ENCODE results near the gene STRBP. TPM values are rescaled to one million over a fixed set of nuclear protein-coding genes. Genes with fewer than 3 reads are reported as not detected.

STRBP gene
- total and polyA plus RNA-seq, 2 of the 4 experiments (the other 2 are of a cell fraction), result 2.1 to 2.5 TPM

- ATAC-seq (ENCODE audit: low read depth), result no peak
- dilution Hi-C loops (cut with HindIII; ENCODE audit: low sequenced_read_pairs, unreplicated experiment), result no loop called here
- TF ChIP-seq POLR2A (IDR thresholded peaks at IDR 0.05; ENCODE audit: low read depth, low read length), result no peak
- no peak for TF ChIP-seq RAD21 (IDR thresholded peaks at IDR 0.05; ENCODE audit: low read length)
- TF ChIP-seq NFE2L2 (IDR thresholded peaks at IDR 0.05; ENCODE audit: low read depth, low read length), result no peak
- TF ChIP-seq MAFK (IDR thresholded peaks at IDR 0.05; ENCODE audit: low read depth, low read length), result no peak
- no peak for TF ChIP-seq MXI1 (IDR thresholded peaks at IDR 0.05; ENCODE audit: borderline replicate concordance, low read depth, low read length)
- no peak for TF ChIP-seq USF2 (IDR thresholded peaks at IDR 0.05; ENCODE audit: low read depth, low read length)
- no peak for TF ChIP-seq CEBPB (IDR thresholded peaks at IDR 0.05; ENCODE audit: low read depth, low read length)
- no peak for TF ChIP-seq SMC3 (IDR thresholded peaks at IDR 0.05; ENCODE audit: low read depth, low read length)
- no peak for TF ChIP-seq CTCF (conservative IDR thresholded peaks at IDR 0.05; ENCODE audit: low read depth, low read length)
- TF ChIP-seq CHD1 (IDR thresholded peaks at IDR 0.05; ENCODE audit: low read depth, low read length), result no peak
- TF ChIP-seq RFX5 (IDR thresholded peaks at IDR 0.05; ENCODE audit: low read depth, low read length), result no peak
- TF ChIP-seq FOS (IDR thresholded peaks at IDR 0.05; ENCODE audit: low read depth, low read length), result no peak
- TF ChIP-seq RCOR1 (IDR thresholded peaks at IDR 0.05; ENCODE audit: insufficient replicate concordance, low read length), result no peak
- TF ChIP-seq BHLHE40 (IDR thresholded peaks at IDR 0.05; ENCODE audit: low read depth, low read length), result no peak
- no peak for TF ChIP-seq ELK1 (IDR thresholded peaks at IDR 0.05; ENCODE audit: borderline replicate concordance, low read depth, low read length)
- TF ChIP-seq MAZ (IDR thresholded peaks at IDR 0.05; ENCODE audit: borderline replicate concordance, low read depth, low read length), result no peak
Observed at GRCh38 chr9:123228967-123229366, 39.4 kb downstream of the STRBP start.

More at GRCh38 chr9:123228967-123229366, 39.4 kb downstream of the STRBP start:
- no peak overlapping the region for H4K91ac ChIP-seq (ENCODE audit: insufficient read depth, low read depth, low read length)
- H2AK5ac ChIP-seq (ENCODE audit: low read depth, low read length), result no peak overlapping the region
- H3K27ac ChIP-seq (ENCODE audit: insufficient read depth, low read length), result no peak overlapping the region
- no peak overlapping the region for H2BK15ac ChIP-seq (ENCODE audit: low read depth, low read length)
- H2BK20ac ChIP-seq (ENCODE audit: low read depth, low read length), result no peak overlapping the region
- in situ Hi-C loops (cut with MboI; ENCODE audit: low sequenced_read_pairs), result no loop called here
- no TSS peak for BruUV-seq (replicated peaks)
- DNase-seq, result no peak
- H2BK5ac ChIP-seq (ENCODE audit: low read depth, low read length, poor library complexity, severe bottlenecking), result no peak overlapping the region
- no peak overlapping the region for H3K14ac ChIP-seq (replicated peaks; ENCODE audit: low read depth, low read length)
- intact Hi-C loops (cut with micrococcal nuclease), result loop anchor here (2.0 kb wide), 1 partner anchor 116 kb away; no protein-coding TSS in a partner anchor
- WGBS, 2 experiments (ENCODE audit: extremely low coverage in 2 of 2, insufficient read length in 1 of 2), result no CpG with 5 or more reads among the region's 4 CpGs
- H3K18ac ChIP-seq (ENCODE audit: low read depth, low read length), result no peak overlapping the region
- H2AK9ac ChIP-seq (replicated peaks; ENCODE audit: low read depth, low read length, poor library complexity), result no peak overlapping the region
- H3K4me3 ChIP-seq (ENCODE audit: insufficient read depth, low read depth, low read length), result no peak overlapping the region
- H3K9me3 ChIP-seq (ENCODE audit: control insufficient read depth, insufficient read depth, low read length), result no peaks in the 10 kb centered on the region
- no peaks in the 10 kb centered on the region for H3K4me1 ChIP-seq (ENCODE audit: control insufficient read depth, insufficient read depth, low read length)
- no peaks in the 10 kb centered on the region for H3K9me1 ChIP-seq (ENCODE audit: insufficient read depth, low read length)
- no peak overlapping the region for H4K5ac ChIP-seq (ENCODE audit: low read depth, low read length)
- no peak overlapping the region for H3K23ac ChIP-seq (ENCODE audit: low read depth, low read length)
- no peak overlapping the region for H3K4me2 ChIP-seq (ENCODE audit: low read depth, low read length)
- ChIA-PET POLR2A (ENCODE audit: unreplicated experiment) (no interaction called here), CTCF (no interaction called here)
- H3K36me3 ChIP-seq (ENCODE audit: control insufficient read depth, insufficient read depth, low read length), result no peaks in the 10 kb centered on the region
- H3K4ac ChIP-seq (ENCODE audit: low read depth, low read length), result no peak overlapping the region
- no peak overlapping the region for H4K8ac ChIP-seq (ENCODE audit: low read depth in 2 of 2, low read length in 2 of 2)
- no peaks in the 10 kb centered on the region for H3K79me1 ChIP-seq (ENCODE audit: low read depth in 1 of 2, low read length in 2 of 2)
- no peak overlapping the region for H3K9ac ChIP-seq (ENCODE audit: low read depth, low read length)
- no peak overlapping the region for H2AFZ ChIP-seq (replicated peaks; ENCODE audit: low read length, poor library complexity)
- H4K20me1 ChIP-seq (ENCODE audit: insufficient read depth, low read length), result no peaks in the 10 kb centered on the region
- no peak overlapping the region for H2BK120ac ChIP-seq (ENCODE audit: low read depth, low read length)
- H3K27me3 ChIP-seq (ENCODE audit: control insufficient read depth, insufficient read depth, low read length), result no peaks in the 10 kb centered on the region; the same call in 1 of the 2 replicates
- no peak overlapping the region for H3K56ac ChIP-seq (ENCODE audit: extremely low read depth, insufficient read depth, low read length)

All from IMR-90 (cell line).